ENCODE data around the gene NAA15.
A peak's percentile ranks its signal among the peaks of the same experiment; 100 is the strongest.
"Not testable (repeated sequence)": the region's sequence is repeated elsewhere in the genome, so short reads cannot be mapped to it uniquely, and the experiment has no call there.

NAA15 gene

DNA sequence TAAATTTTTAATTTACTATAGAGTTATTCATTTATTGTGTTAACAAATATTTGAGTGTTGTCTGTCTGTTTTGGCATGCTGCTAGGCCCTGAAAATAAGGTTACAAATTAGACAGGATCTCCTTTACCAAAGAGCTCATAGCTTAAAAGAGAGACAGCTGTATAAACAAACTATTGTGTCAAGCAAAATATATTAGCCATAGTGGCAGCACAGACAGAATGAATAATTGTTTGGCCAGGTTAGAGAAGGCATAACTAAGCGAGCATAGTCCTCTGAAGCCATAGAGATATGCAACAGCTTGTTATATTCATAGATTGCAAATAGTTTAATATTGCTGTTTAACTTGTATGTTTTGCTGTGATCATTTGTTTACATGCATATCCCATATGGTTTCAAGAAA, 67.7 kb downstream of the NAA15 start:
- DNase-seq: no peak

DNA sequence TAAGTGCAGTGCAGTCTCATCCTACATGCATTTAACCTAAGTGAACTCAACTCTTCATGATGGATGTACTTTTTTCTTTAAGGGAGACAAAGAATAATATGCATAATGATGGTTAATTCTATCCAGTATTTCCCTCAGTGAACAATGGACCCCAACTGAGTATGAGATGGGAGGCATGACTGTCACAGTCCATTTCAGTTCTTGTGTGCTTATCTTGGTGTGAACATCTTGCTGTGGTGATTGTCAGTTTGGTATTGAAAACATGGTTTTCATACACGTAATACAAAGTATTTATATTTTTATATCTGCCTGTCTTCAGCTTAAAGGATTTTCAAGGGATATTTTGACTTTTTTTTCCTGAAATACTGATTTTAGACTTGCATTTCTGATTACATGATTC, 72.9 kb downstream of the NAA15 start:
- DNase-seq: no peak

DNA sequence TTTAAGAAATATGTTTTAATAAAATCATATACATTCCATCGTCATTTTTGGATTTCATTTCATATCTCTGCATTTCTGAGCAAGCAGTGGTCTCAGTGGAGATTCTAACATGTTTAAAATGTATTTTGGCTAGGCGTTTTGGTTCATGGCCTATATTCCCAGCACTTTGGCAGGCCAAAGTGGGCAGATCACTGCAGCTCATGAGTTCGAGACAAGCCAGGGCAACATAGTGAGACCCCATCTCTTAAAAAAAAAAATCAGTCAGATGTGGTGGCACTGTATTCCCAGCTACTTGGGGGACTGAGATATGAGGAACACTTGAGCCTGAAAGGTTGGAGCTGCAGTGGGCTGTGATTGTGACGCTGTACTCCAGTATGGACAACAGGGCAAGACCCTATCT, 85.1 kb downstream of the NAA15 start:
- no peak for DNase-seq

DNA sequence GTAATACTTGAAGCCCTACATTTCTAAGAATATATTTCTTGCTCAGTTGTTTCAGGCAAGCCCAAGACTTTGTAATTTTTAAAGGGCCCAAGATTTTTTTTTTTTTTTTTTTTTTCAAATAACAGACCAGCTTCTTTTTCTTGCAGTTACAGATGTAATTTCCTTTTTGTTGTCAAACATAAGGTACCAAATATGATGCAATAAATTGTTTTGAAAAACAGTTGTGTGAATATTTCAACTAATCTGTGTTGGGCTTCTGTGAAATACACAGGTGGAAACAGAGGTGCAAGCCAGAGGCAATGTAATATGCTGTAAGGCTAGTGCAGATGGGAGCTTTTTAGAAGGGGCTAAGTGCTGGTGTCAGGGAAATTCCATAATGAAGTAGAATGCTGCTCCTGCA, 87.8 kb downstream of the NAA15 start:
- DNase-seq: no peak

DNA sequence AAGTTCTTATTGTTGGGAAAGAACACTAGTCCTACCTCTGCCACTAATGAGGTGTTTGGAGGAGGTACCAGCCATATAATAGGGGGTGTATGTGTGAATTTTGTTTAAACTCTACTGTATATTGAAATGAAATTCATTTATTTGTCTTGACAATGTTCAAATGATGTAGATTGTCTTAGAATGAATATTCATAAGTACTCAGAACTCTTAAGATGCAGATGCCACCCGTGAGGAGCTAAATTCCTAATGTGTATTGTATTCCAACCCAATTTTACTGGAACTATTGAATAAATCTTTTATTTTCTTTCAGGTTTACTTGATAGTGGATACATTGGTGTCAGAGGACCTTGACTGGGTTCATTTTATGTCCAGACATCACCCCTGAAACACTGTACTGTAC, 88.7 kb downstream of the NAA15 start:
- DNase-seq: no peak

DNA sequence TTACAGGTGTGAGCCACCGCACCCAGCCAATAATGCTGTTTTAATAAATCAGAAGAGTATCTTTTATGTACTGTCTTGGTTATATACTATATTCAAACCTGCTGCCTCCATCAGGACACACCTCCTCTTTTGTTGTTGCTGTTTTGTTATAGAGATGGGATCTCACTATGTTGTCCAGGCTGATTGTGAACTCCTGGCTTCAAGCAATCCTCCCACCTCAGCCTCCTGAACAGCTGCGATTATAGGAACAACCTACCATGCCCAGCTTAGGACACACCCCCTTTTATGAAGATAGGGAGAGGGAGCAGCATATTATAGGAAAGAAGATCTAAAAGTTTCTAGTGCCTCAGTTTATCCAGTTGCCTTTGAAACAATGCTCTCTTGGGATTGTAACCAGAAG, 90.4 kb downstream of the NAA15 start:
- DNase-seq: no peak

DNA sequence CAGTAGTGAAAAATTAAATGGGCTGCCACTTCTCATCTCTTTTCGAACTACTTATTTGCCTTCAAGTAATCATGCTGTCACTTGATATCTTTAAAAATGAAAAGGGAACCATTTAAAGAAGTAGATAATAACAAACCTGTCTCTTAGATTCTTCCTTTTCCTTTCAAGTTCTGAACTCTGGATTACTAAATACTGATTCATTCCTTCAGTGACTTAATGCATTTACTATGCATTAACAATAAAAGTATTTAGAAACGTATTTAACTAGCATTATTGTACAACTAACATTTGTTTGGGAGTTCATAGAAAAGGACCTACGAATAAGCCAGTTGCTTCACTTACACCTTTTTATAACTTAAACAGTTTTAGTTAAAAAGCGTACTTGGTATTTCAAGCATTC, 91.5 kb downstream of the NAA15 start:
- no peak for DNase-seq

DNA sequence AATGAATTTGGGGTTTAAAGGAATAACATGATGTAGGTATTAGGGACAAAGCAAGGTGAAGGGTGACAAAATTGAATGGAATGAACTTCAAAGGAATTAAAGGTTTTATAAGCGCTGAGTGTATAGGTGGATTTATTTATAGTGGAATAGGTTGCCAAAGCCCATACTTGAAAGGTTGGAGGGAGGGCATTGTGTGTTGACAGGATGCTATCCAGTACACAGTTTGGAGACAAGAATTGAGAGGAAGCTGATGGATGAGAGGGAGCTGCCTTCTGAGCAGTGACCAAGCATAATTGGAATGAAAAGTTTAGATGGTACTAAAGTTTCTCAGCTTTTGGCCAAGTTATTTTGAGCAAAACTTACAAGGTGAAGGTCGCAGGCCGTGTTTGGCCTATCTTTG, 100.1 kb downstream of the NAA15 start:
- no peak for DNase-seq

DNA sequence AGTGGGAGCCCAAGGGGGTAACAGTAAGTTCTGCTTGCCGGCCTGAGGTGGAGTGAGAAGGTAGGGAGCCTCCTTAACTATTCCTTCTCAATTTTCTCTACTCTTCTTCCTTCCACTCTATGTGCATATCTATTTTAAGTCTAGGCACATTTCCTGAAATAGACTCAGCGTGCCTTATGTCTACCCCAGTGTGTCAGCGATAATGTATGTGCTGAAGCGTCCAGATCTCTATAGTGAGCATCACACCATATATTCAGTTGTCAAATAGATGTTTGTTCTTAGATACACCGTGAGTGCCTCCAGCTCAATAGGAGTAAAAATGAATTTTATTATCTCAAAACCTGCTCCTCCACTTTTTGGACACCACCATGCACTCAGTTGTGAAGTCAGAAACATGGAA, 101.1 kb downstream of the NAA15 start:
- no peak for DNase-seq

DNA sequence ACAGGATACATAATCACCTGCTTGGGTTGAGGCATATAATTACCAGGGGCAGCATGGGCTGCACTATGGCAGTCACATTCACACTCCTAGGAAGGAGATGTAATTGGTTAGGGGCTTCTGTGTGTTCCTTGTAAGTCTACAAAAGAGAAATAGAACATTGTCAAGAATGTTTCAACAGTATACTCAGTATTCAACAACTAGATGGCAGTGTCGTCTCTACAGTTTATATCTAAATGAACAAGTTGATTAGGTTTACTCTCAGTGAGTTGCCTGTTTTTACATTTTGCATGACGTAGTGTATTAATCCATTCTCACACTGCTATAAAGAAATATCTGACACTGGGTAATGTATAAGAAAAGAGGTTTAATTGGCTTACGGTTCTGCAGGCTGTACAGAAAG, 102.2 kb downstream of the NAA15 start:
- no peak for DNase-seq

DNA sequence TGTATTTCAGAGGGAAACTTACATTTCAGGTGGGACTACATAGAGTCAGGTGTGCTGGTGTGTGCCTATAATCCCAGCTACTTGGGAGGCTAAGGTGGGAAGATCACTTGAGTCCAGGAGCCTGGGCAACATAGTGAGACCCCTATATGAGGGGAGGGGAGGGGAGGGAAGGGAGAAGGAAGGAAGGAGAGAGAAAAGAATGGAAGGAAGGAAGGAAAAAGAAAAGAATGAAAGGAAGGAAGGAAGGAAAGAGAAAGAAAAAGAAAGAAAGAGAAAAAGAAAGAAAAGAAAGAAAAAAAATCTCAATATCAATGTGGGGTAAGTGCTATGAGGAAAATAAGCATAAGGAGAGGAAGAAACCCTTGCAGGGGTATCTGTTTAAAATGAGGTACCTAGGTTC, 109.0 kb downstream of the NAA15 start:
- no peak for DNase-seq

DNA sequence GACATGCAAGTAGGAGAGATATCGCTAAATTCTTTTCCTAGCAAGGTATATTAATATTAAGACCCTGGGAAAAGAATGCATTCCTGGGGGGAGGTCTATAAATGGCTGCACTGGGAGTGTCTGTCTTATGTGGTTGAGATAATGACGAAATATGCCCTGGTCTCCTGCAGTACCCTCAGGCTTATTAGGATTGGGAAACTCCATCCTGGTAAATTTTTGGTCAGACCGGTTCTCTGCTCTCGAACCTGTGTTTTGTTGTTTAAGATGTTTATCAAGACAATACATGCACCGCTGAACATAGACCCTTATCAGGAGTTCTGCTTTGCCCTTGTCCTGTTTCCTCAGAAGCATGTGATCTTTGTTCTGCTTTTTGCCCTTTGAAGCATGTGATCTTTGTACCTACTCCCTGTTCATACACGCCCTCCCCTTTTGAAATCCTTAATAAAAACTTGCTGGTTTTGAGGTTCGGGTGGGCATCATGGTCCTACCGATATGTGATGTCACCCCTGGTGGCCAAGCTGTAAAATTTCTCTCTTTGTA, 113.4 kb downstream of the NAA15 start:
- not testable (repeated sequence) for DNase-seq

DNA sequence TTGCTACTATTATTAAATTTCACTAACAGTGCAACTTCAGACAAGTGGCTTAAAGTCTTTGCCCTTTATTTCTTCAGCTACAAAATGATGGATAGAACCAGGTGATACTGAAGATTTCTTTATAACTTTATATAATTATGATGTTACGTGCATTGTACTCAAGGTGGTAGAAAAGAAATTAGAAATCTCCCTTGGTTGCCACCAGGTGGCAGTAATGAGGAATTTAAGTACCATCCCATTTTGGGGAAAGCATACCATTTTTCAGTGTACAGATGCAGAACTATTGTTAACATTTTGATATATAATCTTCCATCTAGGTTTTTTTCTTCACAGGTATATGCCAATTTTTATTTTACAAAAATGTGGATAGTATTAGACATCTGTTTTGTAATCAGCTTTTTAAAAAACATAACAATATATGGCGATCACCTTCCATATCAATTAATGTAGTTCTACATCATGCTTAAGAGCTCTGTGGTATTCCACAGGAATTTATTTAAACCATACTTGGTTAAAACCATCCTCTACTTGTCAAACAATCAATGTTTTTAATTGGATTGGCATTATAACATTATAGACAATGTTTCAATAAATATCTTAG, 114.9 kb downstream of the NAA15 start:
- DNase-seq: no peak

DNA sequence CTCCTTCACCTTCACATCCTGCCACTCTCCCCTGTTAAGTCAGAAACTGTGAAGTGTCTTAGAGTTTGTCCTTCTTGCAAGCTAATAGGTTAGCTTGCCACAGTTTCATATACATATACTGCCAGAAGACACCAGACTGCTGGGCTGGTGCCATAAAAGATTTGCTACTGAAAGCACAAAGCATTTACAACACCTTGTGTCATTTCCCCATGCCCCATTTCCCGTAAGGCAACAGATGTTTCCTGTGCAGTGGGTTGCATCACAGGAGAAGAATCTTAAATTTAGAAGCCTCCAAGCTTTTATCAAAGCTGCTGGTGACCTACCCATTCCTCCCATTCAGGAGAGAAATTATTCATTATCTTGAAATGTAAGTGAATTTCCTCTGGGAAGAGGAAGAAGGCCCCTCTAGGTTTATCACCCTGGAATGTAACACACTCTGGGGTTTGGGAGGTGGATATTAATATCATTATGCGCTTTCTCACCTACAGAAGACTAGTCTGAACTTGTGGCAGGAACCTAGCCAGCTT, 118.1 kb downstream of the NAA15 start:
- no peak for DNase-seq

DNA sequence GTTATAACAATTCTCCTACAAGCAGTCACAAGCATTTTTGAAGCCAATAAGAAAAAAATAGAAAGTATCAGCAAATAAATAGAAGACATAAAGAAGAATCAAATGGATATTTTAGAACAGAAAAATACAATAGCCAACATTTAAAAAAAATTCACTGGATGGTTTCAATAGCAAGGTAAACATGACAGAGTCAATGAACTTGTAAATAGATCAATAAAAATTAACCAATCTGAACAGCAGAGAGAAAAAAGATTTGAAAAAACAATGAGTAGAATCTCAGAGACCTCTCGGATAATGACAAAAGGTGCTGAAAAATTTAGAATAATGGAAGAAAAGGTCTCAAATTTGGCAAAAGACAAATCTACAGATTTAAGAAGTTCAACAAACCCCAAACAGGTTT, 119.3 kb downstream of the NAA15 start:
- DNase-seq: no peak

DNA sequence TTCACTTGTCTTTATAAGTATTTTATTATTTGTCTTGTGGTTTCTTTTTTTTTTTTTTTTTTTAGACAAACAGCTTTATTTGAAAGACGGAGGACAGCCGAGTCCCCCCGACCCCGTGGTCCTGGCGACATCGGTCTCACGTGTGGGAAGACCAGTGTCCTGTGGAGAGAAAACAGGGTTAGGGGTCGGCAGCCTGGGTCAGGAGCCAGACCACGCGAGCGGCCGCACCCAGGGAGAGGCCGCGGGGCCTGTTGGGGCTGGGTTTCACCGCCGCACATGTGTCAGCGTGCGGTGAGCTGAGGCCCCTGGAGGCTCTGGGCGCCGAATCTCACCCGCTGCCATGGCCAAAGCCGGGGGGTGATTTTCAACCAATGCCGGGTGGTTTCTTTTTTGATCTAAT, 134.8 kb downstream of the NAA15 start:
- no peak for DNase-seq

DNA sequence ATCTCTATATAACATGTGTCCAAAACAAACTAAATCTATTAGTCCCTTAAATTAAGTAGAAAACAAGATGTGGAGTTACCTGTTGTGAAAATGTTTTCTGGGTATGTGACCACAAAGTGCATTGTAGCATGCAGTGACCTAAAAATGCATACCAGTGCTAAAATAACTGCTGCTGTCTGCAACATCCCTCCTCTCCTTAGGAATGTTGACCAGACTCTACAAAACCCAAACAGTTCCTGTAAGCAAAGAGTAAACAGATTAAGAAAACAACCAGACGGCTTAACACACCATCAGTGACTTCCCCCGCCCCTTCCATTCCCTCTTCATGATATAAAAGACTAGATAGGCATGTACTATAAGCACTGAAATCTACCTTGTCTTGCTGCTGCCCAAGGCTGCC, 136.8 kb downstream of the NAA15 start:
- no peak for DNase-seq

DNA sequence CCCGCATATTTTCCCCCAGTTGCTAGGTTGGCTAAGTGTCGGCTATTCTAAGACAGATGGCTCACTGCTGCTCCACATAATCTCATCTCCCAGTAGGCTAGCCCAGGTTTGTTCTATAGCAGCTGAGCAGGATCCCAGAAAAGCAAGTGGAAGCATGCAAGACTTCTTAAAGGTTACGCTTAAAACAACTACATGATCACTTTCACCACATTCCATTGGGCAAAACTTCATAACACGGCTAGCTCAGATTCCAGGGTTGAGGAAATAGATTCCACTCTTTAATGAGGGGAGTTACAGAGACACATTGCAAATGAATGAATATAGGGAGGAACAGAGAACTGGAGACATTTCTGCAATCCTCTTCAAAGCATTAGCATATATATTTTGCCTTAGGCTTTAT, 139.7 kb downstream of the NAA15 start:
- no peak for DNase-seq

DNA sequence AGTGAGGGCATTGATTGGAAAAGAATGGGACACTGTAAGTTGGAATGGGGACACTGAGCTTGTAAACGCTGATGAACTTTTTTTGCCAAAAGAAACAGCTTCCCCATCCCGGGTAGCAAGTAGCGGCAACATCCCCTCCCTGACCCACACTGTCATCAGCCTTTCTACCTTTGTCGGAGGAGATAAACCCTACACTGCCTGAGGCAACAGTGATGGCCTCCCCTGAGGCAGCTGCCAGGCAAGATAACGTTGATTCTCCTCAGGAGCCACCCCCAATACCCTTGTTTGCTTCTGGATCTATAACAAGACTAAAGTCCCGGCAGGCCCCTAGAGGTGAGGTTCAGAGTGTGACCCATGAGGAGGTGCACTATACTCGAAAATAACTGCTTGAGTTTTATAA, 142.4 kb downstream of the NAA15 start:
- no peak for DNase-seq

DNA sequence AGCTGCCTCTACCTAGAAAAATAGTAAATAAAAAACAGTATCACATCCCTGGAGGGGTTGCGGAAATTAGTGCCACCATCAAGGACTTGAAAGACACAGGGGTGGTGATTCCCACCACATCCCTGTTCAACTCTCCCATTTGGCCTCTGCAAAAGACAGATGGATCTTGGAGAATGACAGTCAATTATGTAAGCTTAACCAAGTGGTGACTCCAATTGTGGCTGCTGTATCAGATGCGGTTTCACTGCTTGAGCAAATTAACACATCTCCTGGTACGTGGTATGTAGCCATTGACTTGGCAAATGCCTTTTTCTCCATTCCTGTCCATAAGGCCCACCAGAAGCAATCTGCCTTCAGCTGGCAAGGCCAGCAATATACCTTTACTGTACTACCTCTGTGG, 143.6 kb downstream of the NAA15 start:
- not testable (repeated sequence) for DNase-seq

DNA sequence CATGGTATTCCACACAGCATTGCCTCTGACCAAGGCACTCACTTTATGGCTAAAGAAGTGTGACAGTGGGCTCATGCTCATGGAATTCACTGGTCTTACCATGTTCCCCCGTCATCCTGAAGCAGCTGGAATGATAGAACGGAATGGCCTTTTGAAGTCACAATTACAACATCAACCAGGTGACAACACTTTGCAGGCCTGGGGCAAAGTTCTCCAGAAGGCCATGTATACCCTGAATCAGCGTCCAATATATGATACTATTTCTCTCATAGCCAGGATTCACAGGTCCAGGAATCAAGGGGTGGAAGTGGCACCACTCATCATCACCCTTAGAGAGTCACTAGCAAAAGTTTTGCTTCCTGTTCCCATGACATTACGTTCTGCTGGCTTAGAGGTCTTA, 145.8 kb downstream of the NAA15 start:
- not testable (repeated sequence) for DNase-seq

DNA sequence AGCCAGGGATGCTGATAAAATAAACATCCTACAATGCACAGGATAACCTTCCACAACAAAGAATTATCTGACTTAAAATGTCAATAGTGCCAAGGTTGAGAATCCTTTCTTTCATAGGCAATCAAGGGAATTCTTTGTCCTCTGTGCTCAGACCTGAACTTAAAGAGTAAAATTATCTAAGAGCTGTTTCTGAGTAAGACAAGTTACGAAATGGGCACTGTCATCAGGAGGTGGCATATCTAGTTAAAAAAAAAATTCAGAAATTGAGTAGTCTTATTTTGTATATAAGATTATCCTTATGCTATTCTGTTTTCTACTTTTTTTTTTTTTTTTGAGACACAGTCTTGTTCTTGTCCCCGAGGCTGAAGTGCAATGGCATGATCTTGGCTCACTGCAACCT, 149.3 kb downstream of the NAA15 start:
- DNase-seq: no peak

DNA sequence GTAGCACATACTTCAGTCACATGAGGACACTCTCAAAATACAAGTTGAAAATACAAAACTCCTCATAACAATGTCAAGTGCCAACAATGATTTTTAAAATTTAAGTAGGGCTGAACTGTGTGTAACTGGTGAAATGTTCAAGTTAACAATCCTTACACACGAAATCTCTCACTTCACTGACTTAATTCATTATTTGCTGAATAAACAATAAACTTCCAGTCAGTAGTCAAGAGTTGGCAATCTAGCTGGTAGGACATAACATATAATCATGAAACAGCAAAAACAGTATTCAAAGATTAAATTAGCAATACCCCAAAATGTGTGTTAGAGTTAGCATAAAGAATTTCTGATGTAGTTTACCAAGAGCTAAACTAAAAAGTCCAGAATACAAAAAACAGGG, 150.7 kb downstream of the NAA15 start:
- no peak for DNase-seq

DNA sequence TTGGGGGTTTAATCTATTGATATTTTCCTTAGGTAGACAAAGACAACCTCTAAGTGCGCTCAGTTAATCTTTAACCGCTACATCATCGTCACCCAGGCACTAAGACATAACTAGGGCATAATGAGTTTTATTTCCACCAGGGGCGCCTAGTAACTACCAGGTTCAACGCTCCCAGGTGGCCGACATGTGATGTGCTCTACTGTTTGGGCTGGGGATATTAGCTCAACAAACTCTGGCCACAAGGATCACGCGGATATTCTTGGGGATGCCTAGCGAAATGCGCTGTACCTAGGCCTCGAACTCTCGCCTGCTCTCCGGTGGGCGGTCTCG, 151.7 kb downstream of the NAA15 start:
- DNase-seq: peak; percentile 78

DNA sequence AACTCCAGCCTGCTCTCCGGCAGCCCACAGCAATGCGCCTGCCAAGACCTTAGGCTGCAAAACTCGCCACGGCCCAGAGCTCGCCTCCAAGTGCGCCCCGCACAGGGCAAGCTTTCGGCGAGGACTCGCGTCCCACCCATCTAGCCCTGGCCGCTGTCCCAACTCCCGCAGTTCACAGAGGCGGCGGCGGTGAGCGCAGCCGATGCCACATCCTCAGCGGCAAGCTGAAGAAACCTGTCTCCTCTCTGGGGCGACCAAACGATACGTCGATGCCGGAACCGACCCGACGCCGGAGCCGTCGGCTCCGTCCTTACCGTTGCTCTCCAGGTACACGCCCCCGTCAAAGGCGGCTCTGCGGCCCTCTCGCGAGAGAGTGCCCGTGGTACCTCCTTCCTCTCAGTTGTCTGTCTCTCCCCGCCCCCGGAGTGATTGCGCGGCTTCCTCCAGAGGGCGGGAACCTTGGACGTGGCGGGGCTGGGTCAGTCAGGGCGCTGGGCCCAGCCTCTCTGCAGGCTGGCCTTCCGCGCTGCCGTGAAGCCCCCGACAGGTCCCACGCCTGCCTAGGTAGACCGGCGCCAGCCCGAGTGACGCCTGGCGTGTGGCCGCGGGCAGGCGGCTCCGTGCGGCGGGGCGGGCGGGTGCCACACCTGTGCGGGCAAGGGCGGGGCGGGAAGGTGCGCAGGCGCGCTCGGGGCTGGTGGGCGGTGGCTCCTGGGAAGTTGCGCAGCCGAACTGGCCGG, 152.2 kb downstream of the NAA15 start:
- DNase-seq: peak; percentile 86

All from amniotic stem cell (primary cell).